ENCODE measurements around the gene RAB17.
A peak's percentile ranks its signal among the peaks of the same experiment; 100 is the strongest.
"Not testable (repeated sequence)": the region's sequence is repeated elsewhere in the genome, so short reads cannot be mapped to it uniquely, and the experiment has no call there.

Gene RAB17

GRCh38 chr2:237623428-237624403, 33.2 kb upstream of the RAB17 start:
- DNase-seq = no peak

GRCh38 chr2:237618449-237618848, 27.9 kb upstream of the RAB17 start:
- DNase-seq = no peak

- no peak for DNase-seq
These were observed 27.1 kb upstream of the RAB17 start for GRCh38 chr2:237617587-237617982.

- DNase-seq = no peak
These were observed 26.4 kb upstream of the RAB17 start for GRCh38 chr2:237616734-237617586.

GRCh38 chr2:237616373-237616733, 25.8 kb upstream of the RAB17 start:
- DNase-seq = no peak

- DNase-seq = no peak
These were observed 25.2 kb upstream of the RAB17 start for GRCh38 chr2:237615631-237616249.

GRCh38 chr2:237614151-237614720, 23.7 kb upstream of the RAB17 start:
- DNase-seq = no peak

- no peak for DNase-seq
These were observed 23.1 kb upstream of the RAB17 start for GRCh38 chr2:237613679-237614078.

GRCh38 chr2:237612527-237613357, 22.2 kb upstream of the RAB17 start:
- DNase-seq = no peak

- DNase-seq = not testable (repeated sequence)
These were observed 16.0 kb upstream of the RAB17 start for GRCh38 chr2:237606522-237606921.

- no peak for DNase-seq
These were observed 14.4 kb upstream of the RAB17 start for GRCh38 chr2:237604960-237605359.

GRCh38 chr2:237604391-237604790, 13.9 kb upstream of the RAB17 start:
- DNase-seq = no peak

GRCh38 chr2:237603718-237604362, 13.3 kb upstream of the RAB17 start:
- DNase-seq = peak; percentile 87

- no peak for DNase-seq
These were observed 12.6 kb upstream of the RAB17 start for GRCh38 chr2:237603049-237603717.

- DNase-seq = no peak
These were observed 11.9 kb upstream of the RAB17 start for GRCh38 chr2:237602409-237602808.

- DNase-seq = no peak
These were observed 11.1 kb upstream of the RAB17 start for GRCh38 chr2:237601453-237602116.

- DNase-seq = no peak
These were observed 9.8 kb upstream of the RAB17 start for GRCh38 chr2:237600205-237600846.

- no peak for DNase-seq
These were observed 9.1 kb upstream of the RAB17 start for GRCh38 chr2:237599465-237600110.
